GM19455 (cell line): ENCODE data around the gene SCFD2.
"Not testable (repeated sequence)": the region's sequence is repeated elsewhere in the genome, so short reads cannot be mapped to it uniquely, and the experiment has no call there.

Experiments used
- ATAC-seq: cut with Tn5 transposase; IDR thresholded peaks from one replicate; pipeline ENCODE4 v1.9.1; 2021; ENCODE audit not compliant: unreplicated experiment

Gene SCFD2

DNA sequence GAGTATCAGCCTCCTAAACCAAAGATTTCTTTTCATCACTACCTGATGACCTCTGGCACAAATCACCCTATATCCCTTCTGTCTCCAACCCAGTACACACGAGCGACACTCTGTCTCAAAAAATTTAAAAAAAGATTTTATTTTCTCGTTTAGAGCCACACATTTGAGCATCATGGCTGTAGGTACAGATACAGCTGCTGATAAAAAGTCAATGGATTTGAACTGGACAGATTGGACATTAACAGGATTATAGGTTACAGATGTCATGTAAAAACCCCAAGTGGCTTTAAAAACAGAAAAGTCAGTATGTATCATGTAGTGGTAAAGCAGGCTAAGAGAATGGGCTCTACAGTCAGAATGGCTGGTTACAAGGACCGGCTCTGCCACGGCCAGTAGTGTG, 171.1 kb downstream of the SCFD2 start:
- no peak for ATAC-seq

DNA sequence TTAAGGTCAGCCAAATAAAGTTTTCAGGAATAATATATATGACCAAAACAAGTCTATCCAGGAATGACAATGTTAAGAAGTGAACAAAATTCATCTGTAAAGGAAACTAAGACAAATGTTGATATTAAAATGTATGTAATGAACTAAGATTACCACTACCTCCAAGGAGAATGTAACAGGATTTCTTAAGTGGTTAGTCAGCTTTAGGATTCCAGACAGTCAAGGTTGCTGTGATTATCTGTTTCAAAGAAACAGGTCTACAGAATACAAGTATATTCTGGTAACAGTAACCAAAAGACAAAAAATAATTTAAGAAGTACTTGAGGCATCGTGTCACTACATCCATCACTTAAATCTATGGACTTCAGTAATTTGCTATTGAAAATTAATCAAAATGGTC, 172.8 kb downstream of the SCFD2 start:
- no peak for ATAC-seq

DNA sequence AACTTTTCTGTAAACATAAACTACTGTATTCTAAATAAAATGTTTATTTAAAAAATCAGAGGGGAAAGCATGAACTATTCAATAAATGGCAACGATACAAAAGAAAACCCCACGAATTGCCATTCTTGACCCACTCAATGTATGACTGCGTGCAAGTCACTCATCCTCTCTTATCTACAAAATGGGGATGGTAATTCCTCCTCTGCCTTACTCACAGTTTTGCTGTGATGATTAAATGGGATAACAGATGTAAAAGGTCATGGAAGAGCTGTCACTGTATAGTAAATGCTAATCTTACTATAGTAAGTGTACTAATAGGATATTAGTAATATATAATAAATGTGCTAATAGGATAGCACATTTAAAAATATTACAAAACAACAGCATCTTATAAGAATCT, 173.4 kb downstream of the SCFD2 start:
- ATAC-seq, result no peak

DNA sequence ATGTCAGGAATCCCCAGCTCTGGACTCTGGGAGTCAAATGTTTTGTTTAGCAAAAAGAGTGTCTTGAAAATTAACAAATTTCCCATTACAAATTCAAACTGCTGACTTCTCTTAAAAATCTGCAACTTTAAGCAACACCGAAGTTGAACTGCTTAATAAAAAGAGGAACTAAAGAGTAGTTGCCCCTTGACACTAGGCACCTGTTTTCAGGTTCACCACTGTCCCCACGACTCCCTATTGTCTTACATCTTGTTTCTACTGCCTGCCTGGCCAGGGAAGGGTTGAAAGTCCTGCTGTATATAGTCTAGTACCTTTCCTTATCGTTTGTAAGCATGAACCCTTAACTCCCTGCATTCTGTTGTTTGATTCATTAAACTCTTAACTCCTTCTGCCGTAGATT, 173.9 kb downstream of the SCFD2 start:
- ATAC-seq, result no peak

DNA sequence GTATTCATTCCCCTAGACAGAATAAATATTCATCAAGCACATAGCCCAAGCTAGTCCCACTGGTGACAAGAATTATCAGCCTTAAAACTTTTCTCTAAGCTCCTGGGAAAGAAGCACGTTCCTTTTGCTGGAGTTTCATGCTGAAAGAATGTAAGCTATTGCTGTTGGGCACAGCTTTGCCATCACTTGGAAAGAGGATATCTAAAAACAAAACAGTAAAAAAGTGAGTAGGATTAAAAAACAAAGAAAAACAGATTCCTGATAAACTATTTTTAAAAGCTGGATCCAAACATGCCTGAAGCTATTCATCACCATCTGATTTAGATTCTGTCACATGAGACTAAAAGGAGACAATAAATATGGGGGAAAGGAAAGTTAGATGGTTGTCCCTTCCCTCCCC, 176.8 kb downstream of the SCFD2 start:
- ATAC-seq, result no peak

DNA sequence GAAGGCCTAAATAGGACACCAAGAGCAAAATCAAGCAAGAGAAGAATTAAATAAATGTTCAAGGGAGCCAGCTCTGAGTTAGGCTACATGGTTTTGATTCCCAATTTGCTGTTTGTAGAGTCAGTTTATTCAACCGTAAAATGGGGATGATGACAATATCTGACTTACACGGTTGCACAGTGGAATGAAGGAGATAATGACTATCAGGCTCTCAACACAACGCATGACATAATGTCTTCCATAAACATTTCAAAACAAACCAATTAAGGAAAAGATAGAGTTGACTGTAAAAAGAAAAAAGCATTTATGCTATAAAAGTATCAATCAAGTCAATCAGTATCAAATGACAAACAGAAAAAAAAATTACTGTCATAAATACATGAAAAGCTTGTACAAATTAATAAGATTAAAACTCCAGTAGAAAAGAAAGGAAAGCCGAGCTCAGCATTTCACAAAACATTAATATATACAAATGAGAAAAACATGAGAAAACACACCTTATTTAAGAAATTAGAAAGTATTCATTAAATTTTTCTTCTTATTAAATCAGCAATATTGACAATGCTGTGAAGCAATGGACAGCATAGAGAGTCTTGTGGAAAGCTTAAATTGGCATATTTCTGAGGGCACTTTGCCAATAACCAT, 179.0 kb downstream of the SCFD2 start:
- no peak for ATAC-seq

DNA sequence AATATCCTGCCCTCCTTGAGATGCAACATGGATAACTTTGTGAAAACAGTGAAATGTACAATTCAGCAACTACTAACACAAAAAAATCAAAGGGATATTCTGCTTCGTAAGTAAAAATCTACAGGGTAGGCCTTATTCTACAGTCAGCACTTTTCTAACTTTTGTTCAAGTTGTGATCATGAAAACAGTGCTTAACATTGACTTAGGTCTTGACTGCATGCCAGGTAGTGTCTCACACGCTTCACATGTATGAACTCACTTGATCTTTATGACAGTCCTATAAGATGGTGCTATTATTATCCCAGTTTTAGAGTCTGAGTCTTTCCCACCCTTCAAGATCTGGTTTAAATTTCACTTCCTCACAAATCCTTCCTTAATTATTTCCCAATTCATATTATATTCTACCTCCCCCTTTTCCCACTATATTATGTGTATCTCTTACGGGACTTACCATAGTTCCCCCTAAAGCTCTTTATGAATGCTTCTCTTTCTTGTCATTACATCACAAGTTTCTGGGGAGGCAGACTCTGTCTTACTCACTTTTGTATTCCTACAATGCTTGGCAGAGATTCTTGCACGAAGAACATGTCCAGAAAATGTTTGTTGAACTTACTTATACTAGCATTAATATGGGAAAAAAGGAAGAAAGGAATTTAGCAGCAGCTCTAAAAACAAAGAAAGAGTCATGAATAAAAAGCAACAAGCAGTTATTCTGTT, 179.8 kb downstream of the SCFD2 start:
- ATAC-seq, result no peak

DNA sequence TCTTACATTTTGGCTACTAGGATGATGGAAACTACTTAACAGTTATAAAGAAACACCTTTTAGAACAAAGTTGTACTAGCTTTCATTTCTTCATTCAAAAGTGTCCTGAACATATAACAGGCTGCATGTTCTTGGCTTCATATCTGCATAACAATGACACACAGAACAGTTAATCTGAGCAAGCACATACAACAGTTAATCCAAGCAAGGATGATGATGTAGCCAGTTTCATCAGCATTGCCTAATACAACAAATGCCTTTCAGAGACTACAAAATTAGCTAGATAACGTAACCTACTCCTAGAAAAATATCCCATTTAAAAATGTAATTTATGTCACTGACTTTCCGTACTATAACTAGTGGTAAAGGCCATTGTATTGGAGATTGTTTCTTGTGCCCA, 182.1 kb downstream of the SCFD2 start:
- no peak for ATAC-seq

DNA sequence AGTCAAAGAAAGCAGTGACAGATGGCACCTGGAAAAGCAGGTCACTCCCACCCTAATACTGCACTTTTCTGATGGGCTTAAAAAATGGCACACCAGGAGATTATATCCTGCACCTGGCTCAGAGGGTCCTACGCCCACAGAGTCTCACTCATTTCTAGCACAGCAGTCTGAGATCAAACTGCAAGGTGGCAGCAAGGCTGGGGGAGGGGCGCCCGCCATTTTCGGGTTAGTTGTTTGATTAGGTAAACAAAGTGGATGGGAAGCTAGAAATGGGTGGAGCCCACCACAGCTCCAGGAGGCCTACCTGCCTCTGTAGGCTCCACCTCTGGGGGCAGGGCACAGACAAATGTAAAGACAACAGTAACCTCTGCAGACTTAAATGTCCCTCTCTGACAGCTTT, 188.1 kb downstream of the SCFD2 start:
- ATAC-seq, result not testable (repeated sequence)

DNA sequence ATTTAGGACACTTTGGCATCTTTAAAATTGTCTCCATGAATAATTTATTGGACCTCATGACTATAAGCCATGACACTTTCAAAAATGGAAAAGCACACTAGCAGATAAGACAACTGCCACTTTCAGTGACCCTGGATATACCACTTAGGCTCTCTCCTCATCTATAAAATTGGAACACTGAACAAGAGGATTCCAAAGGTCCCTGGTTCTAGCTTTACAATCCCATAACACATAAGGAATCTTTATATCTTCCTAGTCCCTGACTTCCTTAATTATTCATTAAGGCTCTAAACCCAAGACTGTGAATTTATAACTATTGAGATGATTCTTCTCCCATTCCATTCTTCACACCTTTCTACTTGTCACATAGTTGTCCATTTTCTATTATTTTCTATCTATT, 190.2 kb downstream of the SCFD2 start:
- ATAC-seq, result no peak

DNA sequence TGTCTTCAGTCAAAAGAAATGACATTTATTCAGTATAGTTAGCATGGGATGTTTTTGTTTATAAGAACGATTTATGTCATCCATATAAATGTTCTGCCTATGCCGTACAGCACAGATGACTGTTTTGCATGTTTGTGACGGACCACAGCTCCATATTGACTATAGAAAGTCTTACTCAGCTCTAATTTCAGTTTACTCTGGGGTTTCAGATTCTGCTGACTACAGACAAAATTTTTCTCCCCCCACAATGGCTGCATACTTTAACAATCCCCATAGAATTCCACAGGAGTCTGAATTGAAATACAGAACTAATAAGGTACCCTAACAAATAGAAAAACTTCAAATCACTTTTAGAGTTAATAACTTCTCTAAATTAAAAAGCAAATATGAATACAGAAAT, 191.0 kb downstream of the SCFD2 start:
- ATAC-seq, result no peak

DNA sequence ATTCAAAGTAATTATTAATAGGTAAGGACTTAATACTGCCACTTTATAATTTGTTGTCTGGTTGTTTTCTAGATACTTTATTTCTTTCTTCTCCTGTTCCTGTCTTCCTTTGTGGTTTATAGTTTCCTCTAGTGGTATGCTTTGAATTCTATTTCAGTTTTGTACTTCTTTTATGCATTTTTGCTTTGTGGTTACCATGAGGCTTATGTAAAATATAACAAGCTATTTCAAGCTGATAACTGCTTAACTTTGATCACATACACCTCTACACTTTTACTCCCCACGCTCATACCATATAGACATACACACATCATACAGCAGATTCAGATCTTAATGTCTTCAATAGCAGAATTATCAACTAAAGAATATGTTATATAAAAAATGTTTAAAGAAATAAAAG, 192.3 kb downstream of the SCFD2 start:
- no peak for ATAC-seq

DNA sequence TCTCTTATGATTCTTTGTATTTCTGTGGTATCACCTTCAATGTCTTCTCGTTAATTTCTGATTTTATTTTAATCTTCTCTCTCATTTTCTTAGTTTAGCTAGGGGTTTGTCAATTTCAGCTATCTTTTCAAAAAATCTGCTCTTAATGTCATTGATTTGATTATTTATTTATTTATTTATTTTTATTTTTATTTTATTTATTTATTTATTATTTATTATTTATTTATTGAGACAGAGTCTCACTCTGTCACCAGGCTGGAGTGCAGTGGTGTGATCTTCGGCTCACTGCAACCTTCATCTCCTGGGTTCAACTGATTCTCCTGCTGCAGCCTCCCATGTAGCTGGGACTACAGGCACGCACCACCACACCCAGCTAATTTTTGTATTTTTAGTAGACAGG, 194.1 kb downstream of the SCFD2 start:
- ATAC-seq, result no peak

DNA sequence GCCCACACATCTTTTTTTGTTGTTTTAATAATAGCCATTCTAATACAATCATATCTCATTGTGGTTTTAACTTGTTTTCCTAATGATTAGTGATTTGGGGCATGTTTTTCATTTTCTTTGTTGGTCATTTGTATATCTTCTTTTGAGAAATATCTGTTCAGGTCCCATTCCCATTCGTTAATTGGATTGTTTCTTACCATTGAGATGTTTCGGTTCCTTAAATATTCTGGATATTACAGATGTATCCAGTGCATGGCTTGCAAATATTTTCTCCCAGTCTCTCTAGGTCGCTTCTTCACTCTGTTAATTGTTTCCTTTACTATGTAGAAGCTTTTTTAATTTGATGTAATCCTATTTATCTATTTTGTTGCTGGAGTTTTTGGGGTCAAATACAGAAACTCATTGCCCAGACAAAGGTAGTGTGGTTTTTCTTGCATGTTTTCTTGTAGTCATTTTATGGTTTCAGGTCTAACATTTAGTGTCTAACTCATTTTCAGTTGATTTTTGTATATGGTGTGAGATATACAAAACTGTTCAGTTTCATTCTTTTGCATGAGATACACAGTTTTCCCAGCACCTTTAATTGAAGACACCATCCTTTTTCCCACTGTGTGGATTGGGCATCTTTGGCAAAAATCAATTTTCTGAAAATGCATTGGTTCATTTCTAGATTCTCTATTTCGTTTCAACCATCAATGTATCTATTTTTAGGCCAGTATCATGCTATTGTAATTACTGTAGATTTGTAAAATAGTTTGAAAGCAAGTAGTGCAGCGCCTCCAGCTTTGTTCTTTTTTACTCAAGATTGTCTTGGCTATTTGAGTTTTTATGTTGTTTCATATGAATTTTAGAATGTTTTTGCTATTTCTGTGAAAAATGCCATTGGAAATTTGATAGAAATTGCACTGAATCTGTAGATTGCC, 195.9 kb downstream of the SCFD2 start:
- ATAC-seq, result no peak

DNA sequence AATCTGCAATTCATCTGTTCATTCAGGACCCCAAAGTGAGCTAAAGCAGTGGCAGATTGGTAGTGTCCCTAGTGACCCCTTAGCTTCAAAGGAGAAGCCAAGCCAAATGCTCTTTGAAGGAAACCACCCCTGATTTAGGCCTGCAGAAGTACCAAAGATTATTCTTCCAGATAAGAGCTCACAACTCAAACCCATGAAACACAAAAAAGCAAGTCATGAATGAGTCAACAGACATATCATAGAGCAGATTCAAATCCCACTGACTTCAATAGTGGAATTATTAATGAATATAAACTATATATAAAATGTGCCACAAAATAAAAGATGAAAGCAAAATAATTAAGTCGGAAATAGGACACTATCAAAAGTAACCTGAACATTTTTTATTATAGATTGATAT, 197.6 kb downstream of the SCFD2 start:
- no peak for ATAC-seq

DNA sequence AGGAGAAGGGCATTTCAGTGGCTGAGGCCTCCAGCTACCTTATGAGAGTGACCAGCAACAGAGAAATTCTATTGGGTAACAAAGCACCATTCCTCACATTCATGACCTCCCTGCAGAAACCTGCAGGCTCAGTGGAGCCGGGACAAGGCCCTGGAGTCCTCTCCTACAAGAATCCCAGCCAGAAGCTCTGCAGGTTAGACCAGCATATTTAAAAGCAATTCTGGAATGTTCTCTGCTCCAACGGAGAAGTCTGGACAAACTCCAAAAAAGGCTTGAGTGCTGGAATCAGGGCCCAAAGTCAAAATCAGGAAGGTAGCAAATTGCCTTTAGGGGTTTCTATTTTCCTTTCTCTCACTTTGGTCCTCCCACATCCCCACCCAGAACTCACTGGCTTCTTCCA, 202.9 kb downstream of the SCFD2 start:
- ATAC-seq, result no peak

DNA sequence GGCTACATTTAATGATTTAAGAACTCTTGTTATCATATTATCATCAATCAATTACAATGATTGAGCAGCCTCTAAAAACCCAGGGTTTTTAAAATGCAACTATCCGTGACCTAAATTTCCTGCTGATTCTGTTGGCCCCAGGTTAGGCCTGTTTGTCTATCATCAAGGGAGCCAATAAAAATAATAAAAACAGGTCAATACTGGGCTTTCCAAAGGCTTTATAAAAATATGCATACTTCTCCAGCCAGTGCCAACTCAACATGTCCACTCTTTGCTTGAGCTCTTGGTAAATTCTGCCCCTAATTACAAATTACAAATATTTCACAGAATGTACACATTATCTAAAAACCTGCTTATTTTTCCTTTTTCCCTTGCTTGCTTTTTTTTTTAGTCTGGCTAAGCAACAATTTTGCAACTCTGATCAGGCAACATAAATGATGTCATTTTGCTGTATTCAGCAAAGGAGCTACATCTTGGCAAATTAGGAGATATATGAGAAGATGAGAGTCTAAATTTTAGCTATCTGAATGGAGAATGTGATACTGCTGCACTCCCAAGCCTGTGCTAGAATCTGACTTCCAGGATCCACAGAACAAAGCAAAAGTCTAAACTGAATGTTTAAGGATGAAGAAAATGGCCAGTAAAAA, 204.0 kb downstream of the SCFD2 start:
- no peak for ATAC-seq

DNA sequence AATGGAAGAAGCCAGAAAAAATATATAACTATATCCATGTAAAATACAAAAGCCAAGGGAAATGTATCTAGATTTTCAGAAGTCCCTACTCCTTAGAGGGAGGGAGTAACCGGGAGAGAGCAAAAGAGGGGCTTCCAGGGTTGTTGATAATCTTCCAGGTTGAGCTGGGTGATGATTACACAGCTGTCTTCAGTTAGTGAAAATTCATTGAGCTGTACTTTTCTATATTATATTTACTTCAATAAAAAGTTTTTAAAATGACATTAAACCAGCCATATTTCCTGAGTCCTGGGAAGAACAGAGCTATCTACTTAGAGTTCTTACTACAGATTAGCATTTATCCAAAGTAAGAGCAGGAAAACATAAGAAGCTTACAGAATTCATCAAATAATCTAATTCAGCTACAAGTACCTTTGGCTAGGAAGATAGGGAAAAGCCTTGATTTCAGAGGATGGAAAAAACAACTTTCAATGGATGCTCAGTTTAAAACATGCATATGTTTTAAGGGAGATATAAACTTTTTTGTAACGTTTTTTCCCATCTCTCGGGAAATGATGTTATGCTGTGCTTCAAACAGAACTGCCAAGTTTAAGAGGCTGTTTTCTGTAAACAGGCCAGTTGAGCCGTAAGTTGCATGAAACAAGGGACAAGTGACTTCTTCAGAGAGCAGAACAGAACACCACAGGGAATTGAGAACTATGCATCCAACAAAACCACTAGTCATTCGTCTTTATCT, 204.6 kb downstream of the SCFD2 start:
- ATAC-seq, result no peak

DNA sequence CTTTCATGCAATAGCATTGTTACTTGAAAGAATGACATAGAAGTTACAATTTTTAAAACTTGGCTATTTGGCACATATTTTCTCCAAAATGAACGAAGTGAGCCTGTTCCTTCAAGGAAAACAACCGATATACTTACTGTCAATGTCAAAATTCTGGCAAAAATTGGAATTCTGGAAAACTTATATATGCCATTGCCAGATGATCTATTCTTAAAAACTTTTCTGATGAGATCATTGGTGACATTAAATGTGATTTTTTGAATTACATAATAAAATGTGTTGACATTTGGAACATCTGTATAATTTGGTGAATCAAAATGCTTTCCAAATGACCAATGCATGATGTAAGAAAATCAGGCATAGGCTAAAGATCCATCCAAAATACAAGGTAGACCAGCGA, 209.0 kb downstream of the SCFD2 start:
- no peak for ATAC-seq

DNA sequence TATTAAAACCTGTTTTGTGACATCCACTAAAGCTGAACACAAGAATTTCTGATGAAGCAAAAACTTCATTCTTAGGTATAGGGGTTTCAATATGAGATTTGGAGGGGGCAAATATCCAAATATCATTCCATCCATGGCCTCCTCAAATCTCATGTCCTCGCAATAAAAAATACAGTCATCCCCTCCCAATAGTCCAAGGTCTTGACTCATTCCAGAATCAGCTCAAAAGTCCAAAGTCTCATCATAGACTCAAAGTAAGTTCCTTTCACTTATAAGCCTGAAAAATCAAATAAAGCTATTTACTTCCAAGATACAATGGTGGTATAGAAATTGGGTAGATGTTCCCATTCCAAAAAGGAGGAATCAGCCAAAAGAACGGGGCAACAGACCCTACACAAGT, 213.4 kb downstream of the SCFD2 start:
- ATAC-seq, result no peak

DNA sequence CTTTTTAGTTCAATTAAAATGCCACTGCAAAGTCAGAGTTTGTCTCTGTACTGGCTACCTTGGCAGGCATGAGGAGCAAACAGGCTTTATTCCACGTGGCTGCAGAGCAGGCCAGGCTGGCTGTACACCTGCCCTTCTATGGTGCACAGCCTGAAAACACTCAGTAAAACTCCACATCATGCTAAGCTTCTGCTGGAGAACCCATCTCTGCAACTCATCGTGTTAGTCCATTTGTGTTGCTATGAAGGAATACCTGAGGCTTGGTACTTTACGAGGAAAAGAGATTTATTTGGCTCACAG, 214.4 kb downstream of the SCFD2 start:
- no peak for ATAC-seq
